Spinal cord (tissue), 10 donors: Measurements from ENCODE around the gene XIRP2. TPM values are rescaled to one million over a fixed set of nuclear protein-coding genes. Genes with fewer than 3 reads are reported as not detected.

Experiments
- DNase-seq, 6 donors: peaks; one replicate each; pipeline versions ENCODE4 v3.0.0 to v3.0.0-alpha.2; 2013 to 2015; ENCODE audit warnings: low spot score in 6 of 6, low read depth in 4 of 6
- H3K27ac ChIP-seq: one replicate; pipeline ENCODE4 v1.5.1; 2013; ENCODE audit warnings: low read depth, low read length, control low read depth
- H3K27me3 ChIP-seq: one replicate; pipeline ENCODE4 v1.6.1; 2013; ENCODE audit warnings: low read length; ENCODE audit not compliant: control insufficient read depth, insufficient read depth
- H3K36me3 ChIP-seq: one replicate; pipeline ENCODE4 v1.6.1; 2013; ENCODE audit warnings: low read length; ENCODE audit not compliant: control insufficient read depth, insufficient read depth
- H3K4me1 ChIP-seq: one replicate; pipeline ENCODE4 v1.6.1; 2013; ENCODE audit warnings: low read length; ENCODE audit not compliant: control insufficient read depth, insufficient read depth
- H3K4me3 ChIP-seq: one replicate; pipeline ENCODE4 v1.5.1; 2013; ENCODE audit warnings: low read depth, low read length, control low read depth
- H3K9me3 ChIP-seq: one replicate; pipeline ENCODE4 v1.6.1; 2013; ENCODE audit warnings: low read length; ENCODE audit not compliant: control insufficient read depth, insufficient read depth
- WGBS: methylation state at CpG from one replicate; pipeline ENCODE4 v1.1.5; 2013; ENCODE audit warnings: missing lambda C conversion rate; ENCODE audit not compliant: insufficient coverage; 5-methylcytosine and 5-hydroxymethylcytosine counted together
- polyA plus RNA-seq, 2 donors: library from polyadenylated mRNA; unstranded; fragments of 120-200 nt; gene quantifications; one replicate each; pipeline ENCODE4 v1.2.1, GENCODE V29; 2013; ENCODE audit not compliant: insufficient read length in 2 of 2
- total RNA-seq, 2 donors: library from RNA; depleted of rRNA in 1 of 2; stranded (reverse); fragments of 120-200 nt in 1 of 2; fragments of >200 nt in 1 of 2; gene quantifications; one replicate each; pipeline versions ENCODE4 v1.2.3 to v1.2.4, GENCODE V29; 2013 to 2014
- donor health status: healthy.

XIRP2 gene
- total and polyA plus RNA-seq, 4 donors = 0.35 to 1.6 (median 0.49) TPM

DNA sequence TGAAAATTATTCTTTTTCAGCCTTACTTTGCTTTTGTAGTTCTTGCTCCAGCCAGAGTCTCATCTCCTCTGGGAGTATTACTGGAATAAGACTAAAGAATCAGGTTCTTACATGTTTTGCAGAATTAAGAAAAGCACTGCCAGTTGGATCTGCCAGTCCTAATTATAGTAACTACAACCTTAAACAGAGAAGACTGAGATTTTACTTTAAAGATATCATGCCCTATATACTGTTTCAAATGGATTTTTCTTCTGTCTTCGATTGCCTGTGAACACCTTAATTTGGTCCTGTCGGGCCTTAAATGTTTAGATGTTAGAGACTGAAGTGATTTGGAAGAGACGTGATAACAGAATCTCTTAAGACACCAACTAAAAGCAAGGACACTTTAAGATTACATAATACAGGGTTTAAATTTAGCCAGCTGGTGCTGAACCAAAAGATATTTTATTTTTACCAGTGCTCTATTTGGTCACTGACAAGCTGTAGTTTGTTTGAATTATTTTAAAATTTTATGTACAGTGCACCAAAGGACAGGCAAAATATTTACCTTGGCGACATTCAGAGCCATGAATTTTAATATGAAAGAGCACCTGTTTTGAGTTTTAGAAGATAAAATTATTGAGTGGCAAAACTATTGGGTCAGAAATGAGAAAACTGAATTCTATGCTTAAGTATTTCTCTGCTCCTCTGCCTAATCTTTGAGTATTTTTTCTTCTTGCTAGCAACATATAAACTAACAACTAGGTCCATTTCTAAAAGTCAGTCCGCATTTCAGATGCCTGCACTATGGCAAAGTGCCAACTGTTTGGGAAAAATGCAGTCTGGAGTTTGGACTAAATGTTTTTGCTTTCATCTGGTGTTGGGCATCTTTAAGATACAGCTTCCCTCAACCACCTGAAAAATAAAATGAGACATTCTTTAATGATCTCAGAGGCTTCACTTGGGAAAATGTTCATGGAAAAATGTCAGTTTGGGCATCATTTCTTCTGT is 300.0 kb downstream of the XIRP2 start:
- no peaks in the 10 kb centered on the region for H3K36me3 ChIP-seq
- no peak overlapping the region for H3K4me3 ChIP-seq
- no peaks in the 10 kb centered on the region for H3K27me3 ChIP-seq
- 86% methylated on average over 1 of the region's 5 CpGs for WGBS
- no peaks in the 10 kb centered on the region for H3K4me1 ChIP-seq
- H3K9me3 ChIP-seq = no peaks in the 10 kb centered on the region
- DNase-seq = peak in 2 of 6 donors; percentile 17 to 51
- H3K27ac ChIP-seq = no peak overlapping the region

GRCh38 chr2:167190053-167190452 is 301.8 kb downstream of the XIRP2 start:
- H3K27ac ChIP-seq = no peak overlapping the region
- DNase-seq = peak in 3 of 6 donors; percentile 15 to 82 (median 39)
- no peaks in the 10 kb centered on the region for H3K9me3 ChIP-seq
- H3K27me3 ChIP-seq = no peaks in the 10 kb centered on the region
- WGBS = no CpG with 5 or more reads among the region's 3 CpGs
- no peak overlapping the region for H3K4me3 ChIP-seq
- no peaks in the 10 kb centered on the region for H3K4me1 ChIP-seq
- H3K36me3 ChIP-seq = no peaks in the 10 kb centered on the region

DNA sequence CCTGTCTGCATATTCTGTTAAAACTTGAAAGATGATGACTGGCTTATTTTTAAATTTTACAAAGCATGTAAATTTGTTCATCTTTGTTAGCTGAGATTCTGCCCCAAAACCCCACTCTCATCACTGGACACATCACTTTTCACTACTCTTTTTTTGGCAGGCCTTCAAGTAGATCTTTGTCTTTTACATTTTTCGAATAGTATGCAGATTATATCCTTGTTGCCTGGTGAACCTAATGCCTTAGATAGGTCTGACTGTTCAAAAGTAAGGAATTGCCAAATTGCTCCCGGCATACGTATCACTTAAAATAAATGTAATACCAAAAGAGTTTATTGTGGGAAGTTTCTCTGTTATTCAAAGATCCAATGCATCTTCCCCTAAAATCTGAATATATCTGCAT is 303.3 kb downstream of the XIRP2 start:
- Histone ChIP-seq H3K4me1 (no peaks in the 10 kb centered on the region), H3K9me3 (no peaks in the 10 kb centered on the region), H3K36me3 (no peaks in the 10 kb centered on the region), H3K27me3 (no peaks in the 10 kb centered on the region), H3K27ac (no peak overlapping the region), H3K4me3 (no peak overlapping the region)
- DNase-seq = no peak
- WGBS = no CpG with 5 or more reads among the region's 3 CpGs

DNA sequence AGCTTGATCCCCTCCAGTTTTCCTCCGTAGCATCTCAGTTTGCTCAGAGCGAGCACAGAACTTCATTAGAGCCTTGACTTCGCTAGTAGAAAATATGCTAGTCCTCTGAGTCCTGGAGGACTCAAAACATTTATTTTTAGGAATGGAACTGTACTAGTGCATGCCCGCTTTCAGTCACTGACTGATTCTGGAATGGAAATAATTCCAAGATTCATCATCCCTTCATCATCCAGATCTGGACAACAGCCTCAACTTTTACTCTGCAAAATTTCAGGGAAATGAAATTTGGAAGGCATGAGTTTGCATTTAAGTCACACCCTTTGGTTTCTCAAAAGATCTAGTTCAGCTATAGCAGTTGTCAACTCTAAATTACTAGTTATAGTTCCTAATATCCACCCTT is 304.6 kb downstream of the XIRP2 start:
- DNase-seq = no peak
- WGBS = 90% methylated on average over 3 of the region's 4 CpGs
- Histone ChIP-seq H3K4me3 (no peak overlapping the region), H3K4me1 (no peaks in the 10 kb centered on the region), H3K27ac (no peak overlapping the region), H3K36me3 (no peaks in the 10 kb centered on the region), H3K9me3 (no peaks in the 10 kb centered on the region), H3K27me3 (no peaks in the 10 kb centered on the region)

DNA sequence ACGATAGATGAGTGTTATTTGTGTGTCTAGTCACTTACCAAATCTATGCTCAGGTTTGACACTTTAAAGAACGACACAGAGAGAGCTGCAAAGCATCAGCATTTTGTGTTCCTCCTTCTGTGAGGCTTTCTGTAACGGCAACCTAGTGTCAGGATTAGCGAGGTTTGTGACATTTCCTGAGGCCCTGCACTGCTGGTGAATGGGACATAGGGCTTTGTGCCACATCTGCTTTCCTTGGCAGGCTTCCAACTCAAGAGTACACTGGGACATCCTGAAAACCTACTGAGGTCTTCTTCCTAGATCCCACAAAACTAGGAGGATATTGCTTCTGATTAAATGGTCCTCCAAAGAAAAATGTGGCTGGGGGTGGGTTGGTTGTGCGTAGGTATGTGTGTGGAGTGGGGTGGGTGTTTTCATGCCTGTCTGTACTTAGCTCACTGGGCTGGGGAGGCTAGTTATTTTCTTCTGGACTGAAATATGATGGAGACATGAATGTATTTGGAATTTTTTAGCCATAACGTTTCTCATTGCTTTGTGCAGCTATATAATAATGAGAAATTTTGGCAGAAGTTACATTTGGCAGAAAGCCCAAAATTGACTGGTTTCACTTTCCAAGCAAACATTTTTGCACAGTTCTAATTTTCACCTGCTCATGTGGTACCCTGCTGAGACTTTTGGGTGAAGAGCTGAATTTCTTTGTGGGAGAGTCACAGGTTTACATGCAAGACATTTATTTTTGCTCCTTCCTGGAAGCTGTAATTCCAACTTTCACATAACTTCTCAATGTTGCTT is 308.4 kb downstream of the XIRP2 start:
- DNase-seq = peak in 2 of 6 donors; percentile 66 to 76
- Histone ChIP-seq H3K27ac (no peak overlapping the region), H3K9me3 (no peaks in the 10 kb centered on the region), H3K27me3 (no peaks in the 10 kb centered on the region), H3K4me1 (no peaks in the 10 kb centered on the region), H3K36me3 (no peaks in the 10 kb centered on the region), H3K4me3 (no peak overlapping the region)
- 56% methylated on average over 3 of the region's 6 CpGs for WGBS

DNA sequence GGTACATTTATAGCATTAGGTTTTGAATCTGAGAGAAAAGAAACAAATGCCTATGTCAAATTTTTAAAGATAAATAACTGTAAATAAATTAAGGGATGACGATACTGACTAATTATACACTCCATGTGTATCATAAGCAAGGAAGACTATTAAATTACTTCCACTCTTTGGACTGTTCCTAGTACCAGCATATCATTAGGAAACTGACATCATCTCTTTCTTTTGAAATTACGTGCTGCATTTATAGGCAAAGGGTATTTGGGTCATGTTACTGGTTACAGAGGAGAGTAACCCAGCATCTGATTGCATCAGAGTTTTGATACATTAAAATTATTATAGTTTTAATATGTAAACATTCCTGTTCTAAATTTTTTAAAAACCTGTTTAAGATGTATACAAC is 309.7 kb downstream of the XIRP2 start:
- no peak overlapping the region for H3K27ac ChIP-seq
- H3K4me3 ChIP-seq = no peak overlapping the region
- no peak for DNase-seq
- WGBS = no CpG with 5 or more reads among the region's 2 CpGs
- H3K9me3 ChIP-seq = no peaks in the 10 kb centered on the region
- no peaks in the 10 kb centered on the region for H3K4me1 ChIP-seq
- H3K36me3 ChIP-seq = no peaks in the 10 kb centered on the region
- H3K27me3 ChIP-seq = no peaks in the 10 kb centered on the region

DNA sequence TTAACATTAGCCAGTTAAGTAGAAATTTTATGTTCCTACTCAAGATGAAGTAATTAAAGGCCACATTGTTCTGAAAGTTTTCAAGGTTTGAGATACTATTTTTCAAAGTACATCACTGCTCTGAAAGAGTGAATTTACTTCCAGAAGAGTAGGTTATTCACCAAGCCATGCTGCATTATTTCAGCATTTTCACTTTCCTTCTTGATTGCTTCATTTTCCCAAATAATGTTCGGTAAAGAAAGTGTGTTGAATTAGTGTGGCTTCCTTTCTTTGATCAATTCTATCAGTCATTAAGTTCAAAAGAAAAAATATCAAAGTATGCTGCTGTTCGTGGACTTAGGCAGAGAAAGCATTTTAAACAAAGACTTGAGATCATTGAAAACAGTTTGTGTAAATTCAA is 310.3 kb downstream of the XIRP2 start:
- no peaks in the 10 kb centered on the region for H3K9me3 ChIP-seq
- H3K4me3 ChIP-seq = no peak overlapping the region
- no CpG with 5 or more reads among the region's 2 CpGs for WGBS
- no peaks in the 10 kb centered on the region for H3K36me3 ChIP-seq
- H3K27ac ChIP-seq = no peak overlapping the region
- no peaks in the 10 kb centered on the region for H3K4me1 ChIP-seq
- no peaks in the 10 kb centered on the region for H3K27me3 ChIP-seq
- DNase-seq = no peak

GRCh38 chr2:167200019-167200418 is 311.7 kb downstream of the XIRP2 start:
- no peaks in the 10 kb centered on the region for H3K36me3 ChIP-seq
- WGBS = 91% methylated on average over 4 of the region's 5 CpGs
- H3K4me1 ChIP-seq = no peaks in the 10 kb centered on the region

GRCh38 chr2:167209784-167210183 is 321.5 kb downstream of the XIRP2 start:
- Histone ChIP-seq H3K4me3 (no peak overlapping the region), H3K4me1 (no peaks in the 10 kb centered on the region), H3K27me3 (no peaks in the 10 kb centered on the region), H3K36me3 (no peaks in the 10 kb centered on the region), H3K27ac (no peak overlapping the region), H3K9me3 (no peaks in the 10 kb centered on the region)
- WGBS = no CpG with 5 or more reads among the region's 3 CpGs
- no peak for DNase-seq

More at GRCh38 chr2:167200019-167200418, 311.7 kb downstream of the XIRP2 start:
- no peak overlapping the region for H3K4me3 ChIP-seq
- H3K9me3 ChIP-seq = no peaks in the 10 kb centered on the region
- H3K27me3 ChIP-seq = no peaks in the 10 kb centered on the region
- no peak for DNase-seq
- no peak overlapping the region for H3K27ac ChIP-seq
